HG03575 (cell line): ENCODE data around the gene PRPF40A.

ENCODE experiments used
- ATAC-seq: cut with Tn5 transposase; IDR thresholded peaks from one replicate; pipeline ENCODE4 v1.9.1; 2021; ENCODE audit not compliant: unreplicated experiment, insufficient number of reproducible peaks, low FRiP score; ENCODE audit errors: extremely low read depth

Gene PRPF40A

GRCh38 chr2:152627351-152627957 is 89.8 kb downstream of the PRPF40A start:
- no peak for ATAC-seq

GRCh38 chr2:152626911-152627339 is 90.3 kb downstream of the PRPF40A start:
- ATAC-seq: no peak

GRCh38 chr2:152624805-152625204 is 92.5 kb downstream of the PRPF40A start:
- ATAC-seq: no peak

- ATAC-seq: no peak
These were observed 93.5 kb downstream of the PRPF40A start for GRCh38 chr2:152623775-152624174.

GRCh38 chr2:152623076-152623740 is 94.1 kb downstream of the PRPF40A start:
- ATAC-seq: no peak

- no peak for ATAC-seq
These were observed 95.0 kb downstream of the PRPF40A start for GRCh38 chr2:152622219-152622618.

- ATAC-seq: no peak
These were observed 96.3 kb downstream of the PRPF40A start for GRCh38 chr2:152620985-152621384.

GRCh38 chr2:152620208-152620607 is 97.1 kb downstream of the PRPF40A start:
- ATAC-seq: no peak

GRCh38 chr2:152618193-152618564 is 99.1 kb downstream of the PRPF40A start:
- ATAC-seq: no peak

GRCh38 chr2:152617456-152618192 is 99.6 kb downstream of the PRPF40A start:
- no peak for ATAC-seq

- ATAC-seq: no peak
These were observed 102.1 kb downstream of the PRPF40A start for GRCh38 chr2:152615177-152615576.

- ATAC-seq: peak; percentile 31
These were observed 104.0 kb downstream of the PRPF40A start for GRCh38 chr2:152613235-152613634.

GRCh38 chr2:152611458-152612231 is 105.6 kb downstream of the PRPF40A start:
- peak; percentile 81 for ATAC-seq

- ATAC-seq: no peak
These were observed 107.6 kb downstream of the PRPF40A start for GRCh38 chr2:152609699-152610098.

GRCh38 chr2:152609154-152609553 is 108.1 kb downstream of the PRPF40A start:
- ATAC-seq: no peak

- ATAC-seq: no peak
These were observed 109.4 kb downstream of the PRPF40A start for GRCh38 chr2:152607793-152608300.

GRCh38 chr2:152606941-152607340 is 110.3 kb downstream of the PRPF40A start:
- no peak for ATAC-seq

- no peak for ATAC-seq
These were observed 111.2 kb downstream of the PRPF40A start for GRCh38 chr2:152606081-152606480.

GRCh38 chr2:152603166-152603565 is 114.1 kb downstream of the PRPF40A start:
- ATAC-seq: no peak
